Jurkat, Clone E6-1 (cell line): ENCODE data around the gene PPP1R16B.

ENCODE experiments used
- DNase-seq: peaks from one replicate; pipeline ENCODE4 v3.0.0-alpha.2; 2011; ENCODE audit warnings: low read depth, low spot score
- H3K4me3 ChIP-seq: 2 replicates; pipeline ENCODE4 v1.5.1; 2011; ENCODE audit warnings: mild to moderate bottlenecking, low read length, control low read depth, moderate library complexity

PPP1R16B gene

GRCh38 chr20:38815446-38815845 lies 9.9 kb downstream of the PPP1R16B start:
- no peak overlapping the region for H3K4me3 ChIP-seq
- DNase-seq, result no peak

- no peak for DNase-seq
- H3K4me3 ChIP-seq, result no peak overlapping the region
These were observed 12.9 kb downstream of the PPP1R16B start for GRCh38 chr20:38818113-38819065.

GRCh38 chr20:38825571-38825900 lies 20.0 kb downstream of the PPP1R16B start:
- DNase-seq, result no peak
- no peak overlapping the region for H3K4me3 ChIP-seq

- no peak overlapping the region for H3K4me3 ChIP-seq
- DNase-seq, result no peak
These were observed 20.6 kb downstream of the PPP1R16B start for GRCh38 chr20:38825901-38826625.

GRCh38 chr20:38827770-38828281 lies 22.3 kb downstream of the PPP1R16B start:
- DNase-seq, result no peak

GRCh38 chr20:38828514-38829295 lies 23.2 kb downstream of the PPP1R16B start:
- no peak overlapping the region for H3K4me3 ChIP-seq
- no peak for DNase-seq

More at GRCh38 chr20:38827770-38828281, 22.3 kb downstream of the PPP1R16B start:
- H3K4me3 ChIP-seq, result no peak overlapping the region

GRCh38 chr20:38829296-38829875 lies 23.9 kb downstream of the PPP1R16B start:
- H3K4me3 ChIP-seq, result no peak overlapping the region
- DNase-seq, result no peak

- H3K4me3 ChIP-seq, result no peak overlapping the region
- no peak for DNase-seq
These were observed 24.9 kb downstream of the PPP1R16B start for GRCh38 chr20:38830356-38830755.

GRCh38 chr20:38831049-38831691 lies 25.7 kb downstream of the PPP1R16B start:
- H3K4me3 ChIP-seq, result no peak overlapping the region
- DNase-seq, result no peak

GRCh38 chr20:38831995-38832620 lies 26.6 kb downstream of the PPP1R16B start:
- no peak for DNase-seq
- H3K4me3 ChIP-seq, result no peak overlapping the region

- DNase-seq, result no peak
- H3K4me3 ChIP-seq, result peak overlapping the region; percentile 6; the same call in 1 of the 2 replicates
These were observed 27.8 kb downstream of the PPP1R16B start for GRCh38 chr20:38833154-38833856.

- peak overlapping the region; percentile 6; the same call in 1 of the 2 replicates for H3K4me3 ChIP-seq
- peak; percentile 78 for DNase-seq
These were observed 28.3 kb downstream of the PPP1R16B start for GRCh38 chr20:38833857-38834164.

- H3K4me3 ChIP-seq, result no peak overlapping the region
- no peak for DNase-seq
These were observed 29.4 kb downstream of the PPP1R16B start for GRCh38 chr20:38834868-38835267.

GRCh38 chr20:38835792-38836191 lies 30.3 kb downstream of the PPP1R16B start:
- no peak for DNase-seq
- H3K4me3 ChIP-seq, result no peak overlapping the region

- H3K4me3 ChIP-seq, result no peak overlapping the region
- DNase-seq, result no peak
These were observed 31.5 kb downstream of the PPP1R16B start for GRCh38 chr20:38836991-38837390.

GRCh38 chr20:38838326-38838725 lies 32.8 kb downstream of the PPP1R16B start:
- DNase-seq, result no peak
- H3K4me3 ChIP-seq, result no peak overlapping the region

GRCh38 chr20:38839563-38839962 lies 34.1 kb downstream of the PPP1R16B start:
- no peak for DNase-seq

More at GRCh38 chr20:38839563-38839962, 34.1 kb downstream of the PPP1R16B start:
- no peak overlapping the region for H3K4me3 ChIP-seq
